Panc1 (cell line): Measurements from ENCODE around the gene ETHE1. TPM values are rescaled to one million over a fixed set of nuclear protein-coding genes. Genes with fewer than 3 reads are reported as not detected.

Experiments
- ATAC-seq: fragments of 200-7000 bp; cut with Tn5 transposase; 2 replicates; pipeline ENCODE4 v1.9.1; 2020; ENCODE audit warnings: mild to moderate bottlenecking, moderate library complexity
- BruUV-seq: library from RNA; stranded (reverse); fragments of 400-500 nt; replicated peaks from 2 replicates; lab custom pipeline; 2021; lab: Mats Ljungman, UMichigan
- CTCF ChIA-PET: fragments of 300-600 bp; sonication (Branson Sonifier 250); formaldehyde crosslinking; loops from one replicate; lab custom pipeline; 2022; ENCODE audit warnings: antibody characterized with exemption; lab: Charles Lee
- POLR2A ChIA-PET: fragments of 300-600 bp; sonication (Branson Sonifier 250); formaldehyde crosslinking; loops from one replicate; lab custom pipeline; 2022; ENCODE audit warnings: antibody characterized with exemption; lab: Charles Lee
- DNase-seq: peaks from one replicate; pipeline ENCODE4 v3.0.0-alpha.2; 2010; ENCODE audit warnings: low read depth, low spot score
- H3K27ac ChIP-seq: 2 replicates; pipeline ENCODE4 v1.5.1; 2011; ENCODE audit warnings: mild to moderate bottlenecking, low read length, inconsistent platforms
- H3K27me3 ChIP-seq: fragments of 200-500 bp; sonication (Bioruptor generic); 2 replicates; pipeline ENCODE4 v1.6.0; 2014; ENCODE audit warnings: low read length, inconsistent platforms; ENCODE audit not compliant: control insufficient read depth, insufficient read depth
- H3K36me3 ChIP-seq: fragments of 200-500 bp; sonication (Bioruptor generic); 2 replicates; pipeline ENCODE4 v1.5.1; 2014; ENCODE audit warnings: inconsistent platforms, mild to moderate bottlenecking, low read length, moderate library complexity; ENCODE audit not compliant: control insufficient read depth, insufficient read depth
- H3K4me1 ChIP-seq: 2 replicates; pipeline ENCODE4 v1.5.1; 2011; ENCODE audit warnings: inconsistent platforms, mild to moderate bottlenecking, low read length, moderate library complexity; ENCODE audit not compliant: control insufficient read depth, insufficient read depth
- H3K4me3 ChIP-seq, 2 experiments: 2 replicates each; pipeline ENCODE4 v1.5.1; 2011 to 2012; ENCODE audit warnings: low read depth in 2 of 2, low read length in 2 of 2, mild to moderate bottlenecking in 2 of 2, inconsistent platforms in 1 of 2, moderate library complexity in 1 of 2
- H3K9me3 ChIP-seq: fragments of 200-500 bp; sonication (Bioruptor generic); 2 replicates; pipeline ENCODE4 v1.5.1; 2014; ENCODE audit warnings: low read depth, mild to moderate bottlenecking, inconsistent platforms, low read length, moderate library complexity; ENCODE audit not compliant: control insufficient read depth, insufficient read depth
- POLR2AphosphoS5 ChIP-seq: IDR thresholded peaks from 2 replicates; pipeline ENCODE4 v1.6.1; 2012; ENCODE audit warnings: mild to moderate bottlenecking, low read depth, low read length, moderate library complexity
- SIN3A ChIP-seq: IDR thresholded peaks from 2 replicates; pipeline ENCODE4 v1.6.1; 2012; ENCODE audit warnings: low read depth, mild to moderate bottlenecking, low read length, moderate library complexity, borderline replicate concordance; ENCODE audit not compliant: insufficient read depth
- TCF7L2 ChIP-seq: IDR thresholded peaks from 2 replicates; pipeline ENCODE4 v1.6.1; 2011; ENCODE audit warnings: mild to moderate bottlenecking, low read depth, low read length, inconsistent platforms
- in situ Hi-C: cut with HindIII; loops from 2 replicates; pipeline ENCODE4 v1.10.0; 2016; ENCODE audit warnings: low sequenced_read_pairs, low pct_unique_long_range_greater_than_20kb
- intact Hi-C: fragments of 100-400 bp; cut with micrococcal nuclease; formaldehyde crosslinking; loops from one replicate; pipeline ENCODE4 v1.10.0; 2022; ENCODE audit not compliant: unreplicated experiment
- total RNA-seq: library from RNA; stranded (reverse); gene quantifications from one replicate; pipeline ENCODE4 v1.2.1, GENCODE V29; 2021; ENCODE audit not compliant: unreplicated experiment
- TF ChIP-seq, protein P1 (sequence below), 2 experiments: IDR thresholded peaks; 2 replicates each; pipeline ENCODE4 v1.6.1; 2011 to 2012; ENCODE audit warnings: low read depth in 2 of 2, control low read depth in 1 of 2, low read length in 1 of 2, mild to moderate bottlenecking in 1 of 2, moderate library complexity in 1 of 2; ENCODE audit not compliant: insufficient read depth in 1 of 2
- TF ChIP-seq, protein P2 (sequence below): fragments of 450-650 bp; IDR thresholded peaks from 2 replicates; pipeline ENCODE4 v1.5.1; 2017; ENCODE audit warnings: mild to moderate bottlenecking

Gene ETHE1
- total RNA-seq, 1 experiment from 2014 or later: 15.6 TPM

DNA sequence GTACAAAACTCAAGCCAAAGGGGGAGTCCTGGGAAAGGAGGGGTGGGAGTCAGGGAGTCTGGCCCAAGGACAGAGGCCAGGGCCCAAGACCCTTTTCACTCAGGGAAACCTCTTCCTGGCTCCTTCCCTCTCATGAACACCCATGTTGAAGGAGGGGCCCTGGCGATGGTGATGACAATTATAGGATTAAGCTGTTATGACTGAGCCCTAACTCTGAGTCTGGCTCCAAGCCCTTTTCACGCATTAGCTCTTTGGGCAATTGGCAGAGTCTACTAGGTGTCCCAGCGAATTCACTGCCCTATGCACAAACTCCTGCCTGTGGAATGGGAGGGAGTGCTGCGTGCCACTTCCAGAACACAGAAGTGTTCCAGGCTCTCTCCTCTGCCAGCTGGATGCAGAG, 26.7 kb upstream of the ETHE1 start:
- Histone ChIP-seq H3K9me3 (no peaks in the 10 kb centered on the region), H3K36me3 (no peaks in the 10 kb centered on the region), H3K27me3 (no peaks in the 10 kb centered on the region), H3K4me3 (no peak overlapping the region), H3K4me1 (no peaks in the 10 kb centered on the region), H3K27ac (no peak overlapping the region)
- intact Hi-C loops (no loop called here), in situ Hi-C loops (no loop called here)
- TF ChIP-seq, protein P1, sequence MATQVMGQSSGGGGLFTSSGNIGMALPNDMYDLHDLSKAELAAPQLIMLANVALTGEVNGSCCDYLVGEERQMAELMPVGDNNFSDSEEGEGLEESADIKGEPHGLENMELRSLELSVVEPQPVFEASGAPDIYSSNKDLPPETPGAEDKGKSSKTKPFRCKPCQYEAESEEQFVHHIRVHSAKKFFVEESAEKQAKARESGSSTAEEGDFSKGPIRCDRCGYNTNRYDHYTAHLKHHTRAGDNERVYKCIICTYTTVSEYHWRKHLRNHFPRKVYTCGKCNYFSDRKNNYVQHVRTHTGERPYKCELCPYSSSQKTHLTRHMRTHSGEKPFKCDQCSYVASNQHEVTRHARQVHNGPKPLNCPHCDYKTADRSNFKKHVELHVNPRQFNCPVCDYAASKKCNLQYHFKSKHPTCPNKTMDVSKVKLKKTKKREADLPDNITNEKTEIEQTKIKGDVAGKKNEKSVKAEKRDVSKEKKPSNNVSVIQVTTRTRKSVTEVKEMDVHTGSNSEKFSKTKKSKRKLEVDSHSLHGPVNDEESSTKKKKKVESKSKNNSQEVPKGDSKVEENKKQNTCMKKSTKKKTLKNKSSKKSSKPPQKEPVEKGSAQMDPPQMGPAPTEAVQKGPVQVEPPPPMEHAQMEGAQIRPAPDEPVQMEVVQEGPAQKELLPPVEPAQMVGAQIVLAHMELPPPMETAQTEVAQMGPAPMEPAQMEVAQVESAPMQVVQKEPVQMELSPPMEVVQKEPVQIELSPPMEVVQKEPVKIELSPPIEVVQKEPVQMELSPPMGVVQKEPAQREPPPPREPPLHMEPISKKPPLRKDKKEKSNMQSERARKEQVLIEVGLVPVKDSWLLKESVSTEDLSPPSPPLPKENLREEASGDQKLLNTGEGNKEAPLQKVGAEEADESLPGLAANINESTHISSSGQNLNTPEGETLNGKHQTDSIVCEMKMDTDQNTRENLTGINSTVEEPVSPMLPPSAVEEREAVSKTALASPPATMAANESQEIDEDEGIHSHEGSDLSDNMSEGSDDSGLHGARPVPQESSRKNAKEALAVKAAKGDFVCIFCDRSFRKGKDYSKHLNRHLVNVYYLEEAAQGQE (IDR thresholded peaks at IDR 0.05; ENCODE audit: insufficient read depth in 1 of 2, low read depth in 2 of 2, low read length in 1 of 2): no peak
- TF ChIP-seq, protein P2, sequence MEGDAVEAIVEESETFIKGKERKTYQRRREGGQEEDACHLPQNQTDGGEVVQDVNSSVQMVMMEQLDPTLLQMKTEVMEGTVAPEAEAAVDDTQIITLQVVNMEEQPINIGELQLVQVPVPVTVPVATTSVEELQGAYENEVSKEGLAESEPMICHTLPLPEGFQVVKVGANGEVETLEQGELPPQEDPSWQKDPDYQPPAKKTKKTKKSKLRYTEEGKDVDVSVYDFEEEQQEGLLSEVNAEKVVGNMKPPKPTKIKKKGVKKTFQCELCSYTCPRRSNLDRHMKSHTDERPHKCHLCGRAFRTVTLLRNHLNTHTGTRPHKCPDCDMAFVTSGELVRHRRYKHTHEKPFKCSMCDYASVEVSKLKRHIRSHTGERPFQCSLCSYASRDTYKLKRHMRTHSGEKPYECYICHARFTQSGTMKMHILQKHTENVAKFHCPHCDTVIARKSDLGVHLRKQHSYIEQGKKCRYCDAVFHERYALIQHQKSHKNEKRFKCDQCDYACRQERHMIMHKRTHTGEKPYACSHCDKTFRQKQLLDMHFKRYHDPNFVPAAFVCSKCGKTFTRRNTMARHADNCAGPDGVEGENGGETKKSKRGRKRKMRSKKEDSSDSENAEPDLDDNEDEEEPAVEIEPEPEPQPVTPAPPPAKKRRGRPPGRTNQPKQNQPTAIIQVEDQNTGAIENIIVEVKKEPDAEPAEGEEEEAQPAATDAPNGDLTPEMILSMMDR: no peak
- CTCF ChIA-PET: interaction anchor here (0.6 kb wide), 1 partner anchor 87 kb away, joined by 5 read pairs; no protein-coding TSS in a partner anchor
- ATAC-seq (no peak), DNase-seq (no peak)
- POLR2A ChIA-PET: no interaction called here
- no TSS peak for BruUV-seq

DNA sequence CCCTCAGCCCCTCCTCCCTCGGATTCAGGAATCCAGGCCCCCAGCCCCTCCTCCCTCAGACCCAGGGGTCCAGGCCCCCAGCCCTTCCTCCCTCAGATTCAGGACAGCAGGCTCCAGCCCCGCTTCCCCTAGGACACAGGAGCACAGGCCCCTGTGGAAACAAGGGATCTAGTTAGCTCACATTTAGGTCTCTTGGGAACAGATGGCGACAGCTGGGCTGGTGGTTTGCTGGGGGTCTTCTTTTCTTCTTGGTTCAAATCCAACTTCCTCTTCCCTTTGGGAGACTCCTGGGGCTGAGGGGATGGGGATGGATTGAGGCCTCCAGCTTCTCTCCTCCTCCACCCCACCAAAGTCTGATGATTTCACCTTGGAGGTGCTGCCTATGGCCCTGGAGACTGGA, 25.6 kb upstream of the ETHE1 start:
- Histone ChIP-seq H3K4me1 (no peaks in the 10 kb centered on the region), H3K27ac (no peak overlapping the region), H3K27me3 (no peaks in the 10 kb centered on the region), H3K36me3 (no peaks in the 10 kb centered on the region), H3K9me3 (no peaks in the 10 kb centered on the region), H3K4me3 (no peak overlapping the region)
- CTCF ChIA-PET: no interaction called here
- ATAC-seq: no peak
- POLR2A ChIA-PET: no interaction called here
- TF ChIP-seq POLR2AphosphoS5: no peak
- TF ChIP-seq TCF7L2: no peak
- TF ChIP-seq SIN3A: no peak
- in situ Hi-C loops (no loop called here), intact Hi-C loops (no loop called here)
- no peak for DNase-seq
- no TSS peak for BruUV-seq

DNA sequence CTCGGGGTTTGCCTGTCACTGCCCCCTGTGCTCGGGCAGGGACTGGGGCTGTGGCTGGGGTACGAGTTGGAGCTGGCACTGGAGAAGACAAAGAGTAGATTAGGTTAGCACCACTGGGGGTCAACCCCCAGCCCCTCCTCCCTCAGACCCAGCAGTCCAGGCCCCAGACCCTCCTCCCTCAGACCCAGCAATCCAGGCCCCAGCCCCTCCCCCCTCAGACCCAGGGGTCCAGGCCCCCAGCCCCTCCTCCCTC, 25.1 kb upstream of the ETHE1 start:
- in situ Hi-C loops: no loop called here
- Histone ChIP-seq H3K36me3 (no peaks in the 10 kb centered on the region), H3K27ac (no peak overlapping the region), H3K27me3 (no peaks in the 10 kb centered on the region), H3K9me3 (no peaks in the 10 kb centered on the region), H3K4me1 (no peaks in the 10 kb centered on the region), H3K4me3 (no peak overlapping the region)
- POLR2A ChIA-PET: no interaction called here
- BruUV-seq: no TSS peak
- CTCF ChIA-PET: no interaction called here
- ATAC-seq (no peak), DNase-seq (no peak)
- intact Hi-C loops: no loop called here
- no peak for TF ChIP-seq TCF7L2
- TF ChIP-seq POLR2AphosphoS5: no peak
- TF ChIP-seq, protein P1 (IDR thresholded peaks at IDR 0.05; ENCODE audit: insufficient read depth in 1 of 2, low read depth in 2 of 2, low read length in 1 of 2): no peak
- TF ChIP-seq, protein P2: no peak
- no peak for TF ChIP-seq SIN3A
